HEK293 (cell line): Measurements from ENCODE around the gene KCTD1.

ENCODE experiments used
- GLIS1 ChIP-seq: fragments of 450-650 bp; formaldehyde crosslinking; IDR thresholded peaks from 2 replicates; pipeline ENCODE4 v1.5.1; 2016; ENCODE audit warnings: missing biosample characterization, missing genetic modification characterization
- KLF9 ChIP-seq: fragments of 450-650 bp; formaldehyde crosslinking; IDR thresholded peaks from 2 replicates; pipeline ENCODE4 v1.5.1; 2016; ENCODE audit warnings: missing biosample characterization, missing genetic modification characterization, low read depth
- ZNF621 ChIP-seq: fragments of 450-650 bp; formaldehyde crosslinking; IDR thresholded peaks from 2 replicates; pipeline ENCODE4 v1.5.1; 2017; ENCODE audit warnings: missing biosample characterization, missing genetic modification characterization
- ZXDB ChIP-seq: fragments of 450-650 bp; formaldehyde crosslinking; IDR thresholded peaks from 2 replicates; pipeline ENCODE4 v1.5.1; 2016; ENCODE audit warnings: missing biosample characterization, missing genetic modification characterization
- TF ChIP-seq, protein P1 (sequence below): fragments of 450-650 bp; formaldehyde crosslinking; IDR thresholded peaks from 2 replicates; pipeline ENCODE4 v1.5.1; 2016; ENCODE audit warnings: missing biosample characterization, missing genetic modification characterization, low read depth
- TF ChIP-seq, protein P2 (sequence below): fragments of 450-650 bp; formaldehyde crosslinking; IDR thresholded peaks from 2 replicates; pipeline ENCODE4 v1.5.1; 2016; ENCODE audit warnings: missing biosample characterization, missing genetic modification characterization
- TF ChIP-seq, protein P3 (sequence below): fragments of 450-650 bp; formaldehyde crosslinking; IDR thresholded peaks from 2 replicates; pipeline ENCODE4 v1.5.1; 2016; ENCODE audit warnings: missing biosample characterization, missing genetic modification characterization
- TF ChIP-seq, protein P4 (sequence below): fragments of 450-650 bp; formaldehyde crosslinking; IDR thresholded peaks from 2 replicates; pipeline ENCODE4 v1.5.1; 2016; ENCODE audit warnings: missing biosample characterization, missing genetic modification characterization
- TF ChIP-seq, protein P5 (sequence below): fragments of 450-650 bp; formaldehyde crosslinking; IDR thresholded peaks from 2 replicates; pipeline ENCODE4 v1.5.1; 2016; ENCODE audit warnings: missing biosample characterization, missing genetic modification characterization, low read depth

DNA sequence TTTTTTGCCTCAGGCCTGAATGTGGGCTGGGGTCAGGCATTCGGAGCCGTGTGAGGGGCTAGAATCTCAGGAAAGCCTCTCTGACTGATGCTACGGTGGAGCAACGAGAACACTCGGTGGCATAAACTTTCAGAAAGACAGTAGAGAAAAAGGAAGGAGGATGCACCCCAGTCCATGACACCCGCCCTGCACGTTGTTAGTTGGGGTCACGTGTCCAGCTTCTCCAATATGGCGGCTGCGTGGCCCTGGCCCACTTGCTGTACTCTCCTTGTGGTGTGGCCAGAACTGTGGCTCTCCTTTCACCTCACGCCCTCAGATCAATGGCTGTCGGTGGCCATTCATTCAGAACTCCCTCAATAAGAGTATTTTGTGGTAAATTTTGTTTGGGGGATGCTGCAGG is 131.2 kb downstream of the KCTD1 start:
- TF ChIP-seq, protein P1, sequence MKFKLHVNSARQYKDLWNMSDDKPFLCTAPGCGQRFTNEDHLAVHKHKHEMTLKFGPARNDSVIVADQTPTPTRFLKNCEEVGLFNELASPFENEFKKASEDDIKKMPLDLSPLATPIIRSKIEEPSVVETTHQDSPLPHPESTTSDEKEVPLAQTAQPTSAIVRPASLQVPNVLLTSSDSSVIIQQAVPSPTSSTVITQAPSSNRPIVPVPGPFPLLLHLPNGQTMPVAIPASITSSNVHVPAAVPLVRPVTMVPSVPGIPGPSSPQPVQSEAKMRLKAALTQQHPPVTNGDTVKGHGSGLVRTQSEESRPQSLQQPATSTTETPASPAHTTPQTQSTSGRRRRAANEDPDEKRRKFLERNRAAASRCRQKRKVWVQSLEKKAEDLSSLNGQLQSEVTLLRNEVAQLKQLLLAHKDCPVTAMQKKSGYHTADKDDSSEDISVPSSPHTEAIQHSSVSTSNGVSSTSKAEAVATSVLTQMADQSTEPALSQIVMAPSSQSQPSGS (tag by site-specific recombination), result no peak
- TF ChIP-seq, protein P2, sequence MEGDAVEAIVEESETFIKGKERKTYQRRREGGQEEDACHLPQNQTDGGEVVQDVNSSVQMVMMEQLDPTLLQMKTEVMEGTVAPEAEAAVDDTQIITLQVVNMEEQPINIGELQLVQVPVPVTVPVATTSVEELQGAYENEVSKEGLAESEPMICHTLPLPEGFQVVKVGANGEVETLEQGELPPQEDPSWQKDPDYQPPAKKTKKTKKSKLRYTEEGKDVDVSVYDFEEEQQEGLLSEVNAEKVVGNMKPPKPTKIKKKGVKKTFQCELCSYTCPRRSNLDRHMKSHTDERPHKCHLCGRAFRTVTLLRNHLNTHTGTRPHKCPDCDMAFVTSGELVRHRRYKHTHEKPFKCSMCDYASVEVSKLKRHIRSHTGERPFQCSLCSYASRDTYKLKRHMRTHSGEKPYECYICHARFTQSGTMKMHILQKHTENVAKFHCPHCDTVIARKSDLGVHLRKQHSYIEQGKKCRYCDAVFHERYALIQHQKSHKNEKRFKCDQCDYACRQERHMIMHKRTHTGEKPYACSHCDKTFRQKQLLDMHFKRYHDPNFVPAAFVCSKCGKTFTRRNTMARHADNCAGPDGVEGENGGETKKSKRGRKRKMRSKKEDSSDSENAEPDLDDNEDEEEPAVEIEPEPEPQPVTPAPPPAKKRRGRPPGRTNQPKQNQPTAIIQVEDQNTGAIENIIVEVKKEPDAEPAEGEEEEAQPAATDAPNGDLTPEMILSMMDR, result no peak
- no peak for TF ChIP-seq KLF9 (tag by site-specific recombination)
- TF ChIP-seq ZXDB, result no peak
- no peak for TF ChIP-seq ZNF621 (tag by site-specific recombination)
- TF ChIP-seq, protein P3, sequence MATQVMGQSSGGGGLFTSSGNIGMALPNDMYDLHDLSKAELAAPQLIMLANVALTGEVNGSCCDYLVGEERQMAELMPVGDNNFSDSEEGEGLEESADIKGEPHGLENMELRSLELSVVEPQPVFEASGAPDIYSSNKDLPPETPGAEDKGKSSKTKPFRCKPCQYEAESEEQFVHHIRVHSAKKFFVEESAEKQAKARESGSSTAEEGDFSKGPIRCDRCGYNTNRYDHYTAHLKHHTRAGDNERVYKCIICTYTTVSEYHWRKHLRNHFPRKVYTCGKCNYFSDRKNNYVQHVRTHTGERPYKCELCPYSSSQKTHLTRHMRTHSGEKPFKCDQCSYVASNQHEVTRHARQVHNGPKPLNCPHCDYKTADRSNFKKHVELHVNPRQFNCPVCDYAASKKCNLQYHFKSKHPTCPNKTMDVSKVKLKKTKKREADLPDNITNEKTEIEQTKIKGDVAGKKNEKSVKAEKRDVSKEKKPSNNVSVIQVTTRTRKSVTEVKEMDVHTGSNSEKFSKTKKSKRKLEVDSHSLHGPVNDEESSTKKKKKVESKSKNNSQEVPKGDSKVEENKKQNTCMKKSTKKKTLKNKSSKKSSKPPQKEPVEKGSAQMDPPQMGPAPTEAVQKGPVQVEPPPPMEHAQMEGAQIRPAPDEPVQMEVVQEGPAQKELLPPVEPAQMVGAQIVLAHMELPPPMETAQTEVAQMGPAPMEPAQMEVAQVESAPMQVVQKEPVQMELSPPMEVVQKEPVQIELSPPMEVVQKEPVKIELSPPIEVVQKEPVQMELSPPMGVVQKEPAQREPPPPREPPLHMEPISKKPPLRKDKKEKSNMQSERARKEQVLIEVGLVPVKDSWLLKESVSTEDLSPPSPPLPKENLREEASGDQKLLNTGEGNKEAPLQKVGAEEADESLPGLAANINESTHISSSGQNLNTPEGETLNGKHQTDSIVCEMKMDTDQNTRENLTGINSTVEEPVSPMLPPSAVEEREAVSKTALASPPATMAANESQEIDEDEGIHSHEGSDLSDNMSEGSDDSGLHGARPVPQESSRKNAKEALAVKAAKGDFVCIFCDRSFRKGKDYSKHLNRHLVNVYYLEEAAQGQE (tag by site-specific recombination), result no peak
- TF ChIP-seq, protein P4, sequence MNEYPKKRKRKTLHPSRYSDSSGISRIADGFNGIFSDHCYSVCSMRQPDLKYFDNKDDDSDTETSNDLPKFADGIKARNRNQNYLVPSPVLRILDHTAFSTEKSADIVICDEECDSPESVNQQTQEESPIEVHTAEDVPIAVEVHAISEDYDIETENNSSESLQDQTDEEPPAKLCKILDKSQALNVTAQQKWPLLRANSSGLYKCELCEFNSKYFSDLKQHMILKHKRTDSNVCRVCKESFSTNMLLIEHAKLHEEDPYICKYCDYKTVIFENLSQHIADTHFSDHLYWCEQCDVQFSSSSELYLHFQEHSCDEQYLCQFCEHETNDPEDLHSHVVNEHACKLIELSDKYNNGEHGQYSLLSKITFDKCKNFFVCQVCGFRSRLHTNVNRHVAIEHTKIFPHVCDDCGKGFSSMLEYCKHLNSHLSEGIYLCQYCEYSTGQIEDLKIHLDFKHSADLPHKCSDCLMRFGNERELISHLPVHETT (tag by site-specific recombination), result no peak
- TF ChIP-seq, protein P5, sequence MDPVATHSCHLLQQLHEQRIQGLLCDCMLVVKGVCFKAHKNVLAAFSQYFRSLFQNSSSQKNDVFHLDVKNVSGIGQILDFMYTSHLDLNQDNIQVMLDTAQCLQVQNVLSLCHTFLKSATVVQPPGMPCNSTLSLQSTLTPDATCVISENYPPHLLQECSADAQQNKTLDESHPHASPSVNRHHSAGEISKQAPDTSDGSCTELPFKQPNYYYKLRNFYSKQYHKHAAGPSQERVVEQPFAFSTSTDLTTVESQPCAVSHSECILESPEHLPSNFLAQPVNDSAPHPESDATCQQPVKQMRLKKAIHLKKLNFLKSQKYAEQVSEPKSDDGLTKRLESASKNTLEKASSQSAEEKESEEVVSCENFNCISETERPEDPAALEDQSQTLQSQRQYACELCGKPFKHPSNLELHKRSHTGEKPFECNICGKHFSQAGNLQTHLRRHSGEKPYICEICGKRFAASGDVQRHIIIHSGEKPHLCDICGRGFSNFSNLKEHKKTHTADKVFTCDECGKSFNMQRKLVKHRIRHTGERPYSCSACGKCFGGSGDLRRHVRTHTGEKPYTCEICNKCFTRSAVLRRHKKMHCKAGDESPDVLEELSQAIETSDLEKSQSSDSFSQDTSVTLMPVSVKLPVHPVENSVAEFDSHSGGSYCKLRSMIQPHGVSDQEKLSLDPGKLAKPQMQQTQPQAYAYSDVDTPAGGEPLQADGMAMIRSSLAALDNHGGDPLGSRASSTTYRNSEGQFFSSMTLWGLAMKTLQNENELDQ (tag by site-specific recombination), result no peak
- TF ChIP-seq GLIS1 (tag by site-specific recombination), result no peak
